HCT116 (cell line): ENCODE data around the gene MAPKBP1. TPM values are rescaled to one million over a fixed set of nuclear protein-coding genes. Genes with fewer than 3 reads are reported as not detected.

ENCODE experiments used
- ATAC-seq: fragments of 200-7000 bp; cut with Tn5 transposase; 2 replicates; pipeline ENCODE4 v1.9.1; 2020; ENCODE audit warnings: mild to moderate bottlenecking, moderate library complexity
- BruUV-seq: library from RNA; stranded (reverse); fragments of 400-500 nt; replicated peaks from 2 replicates; lab custom pipeline; 2021; lab: Mats Ljungman, UMichigan
- CTCF ChIA-PET: fragments of 300-600 bp; sonication (Branson Sonifier 250); formaldehyde crosslinking; loops from one replicate; lab custom pipeline; 2021; ENCODE audit warnings: antibody characterized with exemption; lab: Charles Lee
- POLR2A ChIA-PET: fragments of 300-600, 350-600 bp; sonication (Branson Sonifier 250); formaldehyde crosslinking; loops from one replicate; lab custom pipeline; 2021; ENCODE audit warnings: antibody characterized with exemption; lab: Charles Lee
- RAD21 ChIA-PET, 2 experiments: fragments of 300-600 bp; sonication (Branson Sonifier 250); formaldehyde crosslinking; loops; one replicate each; lab custom pipeline; 2023; ENCODE audit warnings: low total read pairs in 2 of 2; ENCODE audit not compliant: uncharacterized antibody in 2 of 2, unreplicated experiment in 2 of 2, low non-redundant PET in 1 of 2; lab: Charles Lee
- DNase-seq: peaks from one replicate; pipeline ENCODE4 v3.0.0-alpha.2; 2010; ENCODE audit warnings: low read depth, low spot score
- H2AFZ ChIP-seq: fragments of 200-600 bp; shearing (Covaris generic), sonication (generic); 2 replicates; pipeline ENCODE4 v1.6.1; 2017; ENCODE audit warnings: low read depth, mixed run types, mixed read lengths, antibody characterized with exemption, low read length; ENCODE audit not compliant: poor library complexity, severe bottlenecking
- H3K27ac ChIP-seq: 2 replicates; pipeline ENCODE4 v1.5.1; 2012; ENCODE audit warnings: low read depth, low read length
- H3K27me3 ChIP-seq: fragments of 200-600 bp; sonication (generic); 2 replicates; pipeline ENCODE4 v1.6.1; 2016; ENCODE audit warnings: mixed run types, low read length, mixed read lengths; ENCODE audit not compliant: insufficient read depth
- H3K36me3 ChIP-seq, 2 experiments: fragments of 200-500 bp in 1 of 2; fragments of 200-600 bp in 1 of 2; sonication (Bioruptor generic) in 1 of 2; sonication (generic) in 1 of 2; 2 replicates each; pipeline versions ENCODE4 v1.5.1 to v1.6.1; 2014 to 2016; ENCODE audit warnings: low read length in 2 of 2, inconsistent platforms in 1 of 2, mixed read lengths in 1 of 2, mixed run types in 1 of 2; ENCODE audit not compliant: insufficient read depth in 2 of 2, control insufficient read depth in 1 of 2
- H3K4me1 ChIP-seq, 2 experiments: fragments of 200-600 bp in 1 of 2; sonication (generic) in 1 of 2; 2 replicates each; pipeline versions ENCODE4 v1.5.1 to v1.6.1; 2012 to 2017; ENCODE audit warnings: low read length in 2 of 2, inconsistent platforms in 1 of 2, mild to moderate bottlenecking in 1 of 2, mixed read lengths in 1 of 2, mixed run types in 1 of 2, moderate library complexity in 1 of 2; ENCODE audit not compliant: insufficient read depth in 2 of 2, control insufficient read depth in 1 of 2
- H3K4me2 ChIP-seq: fragments of 200-600 bp; sonication (generic); 2 replicates; pipeline ENCODE4 v1.6.1; 2017; ENCODE audit warnings: mixed run types, low read length, mixed read lengths
- H3K4me3 ChIP-seq, 2 experiments: fragments of 200-600 bp in 1 of 2; sonication (generic) in 1 of 2; replicated peaks in 1 of 2; 2 replicates each; pipeline ENCODE4 v1.5.1; 2011 to 2016; ENCODE audit warnings: low read length in 2 of 2, control low read depth in 1 of 2, low read depth in 1 of 2, mild to moderate bottlenecking in 1 of 2, mixed read lengths in 1 of 2, mixed run types in 1 of 2
- H3K79me2 ChIP-seq: fragments of 200-600 bp; sonication (generic); 2 replicates; pipeline ENCODE4 v1.6.1; 2017; ENCODE audit warnings: mild to moderate bottlenecking, mixed run types, low read length, moderate library complexity, mixed read lengths; ENCODE audit not compliant: insufficient read depth
- H3K9ac ChIP-seq: fragments of 200-600 bp; sonication (generic); 2 replicates; pipeline ENCODE4 v1.6.1; 2016; ENCODE audit warnings: low read length, mixed read lengths
- H3K9me2 ChIP-seq: fragments of 200-600 bp; sonication (generic), shearing (Covaris generic); 2 replicates; pipeline ENCODE4 v1.6.1; 2017; ENCODE audit warnings: mixed run types, mild to moderate bottlenecking, moderate library complexity; ENCODE audit not compliant: insufficient read depth
- H3K9me3 ChIP-seq, 2 experiments: fragments of 200-500 bp in 1 of 2; fragments of 200-600 bp in 1 of 2; sonication (Bioruptor generic) in 1 of 2; sonication (generic) in 1 of 2; 2 replicates each; pipeline ENCODE4 v1.6.1; 2014 to 2017; ENCODE audit warnings: low read length in 2 of 2, mixed read lengths in 2 of 2, inconsistent platforms in 1 of 2, low read depth in 1 of 2, mild to moderate bottlenecking in 1 of 2, mixed run types in 1 of 2, moderate library complexity in 1 of 2; ENCODE audit not compliant: control insufficient read depth in 1 of 2, insufficient read depth in 1 of 2
- H4K20me1 ChIP-seq: fragments of 200-600 bp; sonication (generic), shearing (Covaris generic); 2 replicates; pipeline ENCODE4 v1.6.1; 2017; ENCODE audit warnings: mixed run types, mild to moderate bottlenecking, moderate library complexity; ENCODE audit not compliant: insufficient read depth
- CEBPB ChIP-seq: IDR thresholded peaks from 2 replicates; pipeline ENCODE4 v1.6.1; 2012; ENCODE audit warnings: low read depth
- CTCF ChIP-seq, 3 experiments: fragments of 200-600 bp in 1 of 3; sonication (generic) in 1 of 3; IDR thresholded peaks in 2 of 3; conservative IDR thresholded peaks in 1 of 3; 2 replicates each; pipeline ENCODE4 v1.5.1; 2012 to 2017; ENCODE audit warnings: low read depth in 2 of 3, low read length in 2 of 3, antibody characterized with exemption in 1 of 3, borderline replicate concordance in 1 of 3, control low read depth in 1 of 3, mild to moderate bottlenecking in 1 of 3, mixed read lengths in 1 of 3, mixed run types in 1 of 3, moderate library complexity in 1 of 3; ENCODE audit not compliant: insufficient read depth in 1 of 3
- EGR1 ChIP-seq: IDR thresholded peaks from 2 replicates; pipeline ENCODE4 v1.6.1; 2012; ENCODE audit warnings: low read depth
- EZH2 ChIP-seq: fragments of 200-600 bp; sonication (generic); IDR thresholded peaks from 2 replicates; pipeline ENCODE4 v1.6.1; 2017; ENCODE audit warnings: antibody characterized with exemption, mixed run types
- EZH2phosphoT487 ChIP-seq: fragments of 200-600 bp; IDR thresholded peaks from 2 replicates; pipeline ENCODE4 v1.6.1; 2018; ENCODE audit warnings: antibody characterized with exemption, borderline replicate concordance
- FOSL1 ChIP-seq: IDR thresholded peaks from 2 replicates; pipeline ENCODE4 v1.6.1; 2012; ENCODE audit warnings: low read depth
- JUND ChIP-seq: IDR thresholded peaks from 2 replicates; pipeline ENCODE4 v1.6.1; 2012
- POLR2AphosphoS5 ChIP-seq: IDR thresholded peaks from 2 replicates; pipeline ENCODE4 v1.6.1; 2011; ENCODE audit warnings: mild to moderate bottlenecking, low read depth, low read length, moderate library complexity
- SRF ChIP-seq: IDR thresholded peaks from 2 replicates; pipeline ENCODE4 v1.6.1; 2012; ENCODE audit warnings: low read depth
- TCF7L2 ChIP-seq: IDR thresholded peaks from 2 replicates; pipeline ENCODE4 v1.7.0; 2011; ENCODE audit warnings: borderline replicate concordance, inconsistent platforms; ENCODE audit not compliant: insufficient read depth, insufficient read length; ENCODE audit errors: extremely low read depth
- YY1 ChIP-seq: IDR thresholded peaks from 2 replicates; pipeline ENCODE4 v1.6.1; 2011; ENCODE audit warnings: low read length, low read depth, moderate library complexity, mild to moderate bottlenecking; ENCODE audit not compliant: insufficient replicate concordance; ENCODE audit errors: extremely low read depth
- ZFX ChIP-seq: fragments of 450-650 bp; IDR thresholded peaks from 2 replicates; pipeline ENCODE4 v1.6.1; 2017
- intact Hi-C: fragments of 100-400 bp; cut with micrococcal nuclease; formaldehyde crosslinking; loops from 2 replicates; pipeline ENCODE4 v1.10.0; 2022
- total RNA-seq: library from RNA; stranded (reverse); gene quantifications from one replicate; pipeline ENCODE4 v1.2.1, GENCODE V29; 2021; ENCODE audit not compliant: unreplicated experiment
- TF ChIP-seq, protein P1 (sequence below): IDR thresholded peaks from 2 replicates; pipeline ENCODE4 v1.6.1; 2012

The MAPKBP1 gene
- total RNA-seq, 1 experiment from 2014 or later = 21.3 TPM

- Histone ChIP-seq H2AFZ (no peak overlapping the region), H3K4me3 (no peak overlapping the region), H3K36me3 (0 out of 4 replicates have a peak, but pooled peaks cover 0 to 8% of the 10 kb centered on the region in 2 experiments), H3K4me1 (peaks cover 12 to 21% of the 10 kb centered on the region in 2 experiments; a peak in 3 of 4 replicates), H3K79me2 (no peaks in the 10 kb centered on the region), H3K9me3 (no peaks in the 10 kb centered on the region), H3K4me2 (no peak overlapping the region), H3K27me3 (no peaks in the 10 kb centered on the region), H4K20me1 (no peaks in the 10 kb centered on the region), H3K9me2 (no peaks in the 10 kb centered on the region), H3K9ac (no peak overlapping the region), H3K27ac (no peak overlapping the region)
- ChIA-PET CTCF (interaction anchor here (1.4 to 3.8 kb wide), 2 partner anchors 32 to 339 kb away, joined by 6 to 20 read pairs; partner anchors contain the start of gene MAPKBP1), POLR2A (interaction anchor here (1.1 kb wide), 1 partner anchor 9 kb away, joined by 3 read pairs; no protein-coding TSS in a partner anchor), RAD21 (no interaction called here)
- DNase-seq (no peak), ATAC-seq (no peak)
- TF ChIP-seq FOSL1 = no peak
- TF ChIP-seq JUND = no peak
- no peak for TF ChIP-seq SRF
- TF ChIP-seq EGR1 = no peak
- TF ChIP-seq, protein P1, sequence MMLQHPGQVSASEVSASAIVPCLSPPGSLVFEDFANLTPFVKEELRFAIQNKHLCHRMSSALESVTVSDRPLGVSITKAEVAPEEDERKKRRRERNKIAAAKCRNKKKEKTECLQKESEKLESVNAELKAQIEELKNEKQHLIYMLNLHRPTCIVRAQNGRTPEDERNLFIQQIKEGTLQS = no peak
- no peak for TF ChIP-seq POLR2AphosphoS5
- TF ChIP-seq EZH2 = no peak
- TF ChIP-seq TCF7L2 = no peak
- TF ChIP-seq EZH2phosphoT487 = no peak
- TF ChIP-seq YY1 = no peak
- no peak for TF ChIP-seq CEBPB
- TF ChIP-seq ZFX = no peak
- TF ChIP-seq CTCF (IDR thresholded peaks at IDR 0.05 in 2 of 3, conservative IDR thresholded peaks at IDR 0.05 in 1 of 3; ENCODE audit: borderline replicate concordance in 1 of 3, insufficient read depth in 1 of 3, low read depth in 2 of 3, low read length in 2 of 3) = no peak
- intact Hi-C loops = no loop called here
- no TSS peak for BruUV-seq
Observed at GRCh38 chr15:41804916-41805666, 30.8 kb downstream of the MAPKBP1 start.
